Endothelial cell of umbilical vein (primary cell): ENCODE results near the gene TNS1. TPM values are rescaled to one million over a fixed set of nuclear protein-coding genes. Genes with fewer than 3 reads are reported as not detected.

ENCODE experiments used
- BruUV-seq: library from RNA; stranded (reverse); fragments of 400-500 nt; replicated peaks from 2 replicates; lab custom pipeline; 2021; lab: Mats Ljungman, UMichigan
- CTCF ChIA-PET: fragments of 300-600, 350-600 bp; sonication (Branson Sonifier 250); formaldehyde crosslinking; loops from one replicate; lab custom pipeline; 2021; ENCODE audit warnings: antibody characterized with exemption, inconsistent platforms; lab: Charles Lee
- POLR2A ChIA-PET: fragments of 300-600, 350-600 bp; sonication (Branson Sonifier 250); formaldehyde crosslinking; loops from one replicate; lab custom pipeline; 2021; ENCODE audit warnings: antibody characterized with exemption, inconsistent platforms; lab: Charles Lee
- DNase-seq: peaks from one replicate; pipeline ENCODE4 v3.0.0-alpha.2; 2011; ENCODE audit warnings: low read depth, low spot score
- FAIRE-seq: peaks from 2 replicates; lab custom pipeline; 2011; peaks lifted over from hg19 to GRCh38; lab: Jason Lieb, UNC
- H2AFZ ChIP-seq: 2 replicates; pipeline ENCODE4 v1.6.0; 2012; ENCODE audit warnings: low read depth, low read length, control low read depth, inconsistent platforms
- H3K27ac ChIP-seq: 2 replicates; pipeline ENCODE4 v1.5.1; 2011; ENCODE audit warnings: low read depth, mild to moderate bottlenecking, control low read depth, low read length, moderate library complexity; ENCODE audit not compliant: insufficient read depth
- H3K27me3 ChIP-seq, 2 experiments: 2 replicates each; pipeline versions ENCODE4 v1.6.0 to v1.6.1; 2011; ENCODE audit warnings: low read length in 2 of 2, mixed read lengths in 1 of 2; ENCODE audit not compliant: control insufficient read depth in 2 of 2, insufficient read depth in 2 of 2
- H3K36me3 ChIP-seq, 2 experiments: 2 replicates in 1 of 2; 3 replicates in 1 of 2; pipeline ENCODE4 v1.5.1; 2011; ENCODE audit warnings: low read length in 2 of 2, mild to moderate bottlenecking in 1 of 2, moderate library complexity in 1 of 2; ENCODE audit not compliant: control insufficient read depth in 2 of 2, insufficient read depth in 2 of 2; ENCODE audit errors: extremely low read depth in 1 of 2
- H3K4me1 ChIP-seq: 3 replicates; pipeline ENCODE4 v1.5.1; 2011; ENCODE audit warnings: mild to moderate bottlenecking, low read length; ENCODE audit not compliant: control insufficient read depth, insufficient read depth; ENCODE audit errors: extremely low read depth
- H3K4me2 ChIP-seq: 2 replicates; pipeline ENCODE4 v1.6.1; 2011; ENCODE audit warnings: low read length, control low read depth, mixed read lengths; ENCODE audit not compliant: insufficient read depth
- H3K4me3 ChIP-seq, 3 experiments: fragments of 200-600 bp in 1 of 3; sonication (generic), shearing (Covaris generic) in 1 of 3; replicated peaks in 1 of 3; 2 replicates each; pipeline ENCODE4 v1.5.1; 2011 to 2016; ENCODE audit warnings: control low read depth in 3 of 3, low read length in 3 of 3, mild to moderate bottlenecking in 2 of 3, inconsistent platforms in 1 of 3, low read depth in 1 of 3, moderate library complexity in 1 of 3; ENCODE audit not compliant: insufficient read depth in 1 of 3
- H3K79me2 ChIP-seq: 2 replicates; pipeline ENCODE4 v1.6.0; 2012; ENCODE audit warnings: low read length, inconsistent platforms; ENCODE audit not compliant: control insufficient read depth, insufficient read depth
- H3K9ac ChIP-seq: replicated peaks from 2 replicates; pipeline ENCODE3; 2011; ENCODE audit warnings: low read length, control low read depth; ENCODE audit not compliant: insufficient read depth; ENCODE audit errors: extremely low read depth
- H3K9me1 ChIP-seq: replicated peaks from 3 replicates; pipeline ENCODE4 v1.6.0; 2011; ENCODE audit warnings: mild to moderate bottlenecking, low read length; ENCODE audit not compliant: control insufficient read depth, insufficient read depth; ENCODE audit errors: extremely low read depth
- H3K9me3 ChIP-seq: replicated peaks from 2 replicates; pipeline ENCODE4 v1.5.1; 2012; ENCODE audit warnings: low read length, inconsistent platforms; ENCODE audit not compliant: control insufficient read depth, insufficient read depth
- H4K20me1 ChIP-seq: replicated peaks from 2 replicates; pipeline ENCODE3; 2011; ENCODE audit warnings: mild to moderate bottlenecking, low read length; ENCODE audit not compliant: control insufficient read depth, insufficient read depth; ENCODE audit errors: extremely low read depth
- CTCF ChIP-seq, 2 donors: IDR thresholded peaks; 1 replicate in 1 of 2; 2 replicates in 1 of 2; pipeline ENCODE4 v1.5.1; 2011; ENCODE audit warnings: low read length in 2 of 2, mild to moderate bottlenecking in 2 of 2, moderate library complexity in 2 of 2, control low read depth in 1 of 2, inconsistent platforms in 1 of 2, low read depth in 1 of 2; ENCODE audit not compliant: insufficient read depth in 1 of 2; ENCODE audit errors: extremely low read depth in 1 of 2
- EZH2 ChIP-seq: IDR thresholded peaks from 2 replicates; pipeline ENCODE4 v1.6.1; 2012; ENCODE audit warnings: borderline replicate concordance, low read depth, mild to moderate bottlenecking, moderate library complexity, low read length, inconsistent platforms; ENCODE audit not compliant: severe bottlenecking
- FOS ChIP-seq: IDR thresholded peaks from 2 replicates; pipeline ENCODE4 v1.6.1; 2011; ENCODE audit warnings: mild to moderate bottlenecking, low read length, moderate library complexity, borderline replicate concordance; ENCODE audit not compliant: insufficient read depth
- GATA2 ChIP-seq: IDR thresholded peaks from 2 replicates; pipeline ENCODE4 v1.7.0; 2011; ENCODE audit warnings: low read depth, mild to moderate bottlenecking, moderate library complexity, mixed read lengths, low read length; ENCODE audit not compliant: insufficient read length, insufficient read depth
- JUN ChIP-seq: IDR thresholded peaks from 2 replicates; pipeline ENCODE4 v1.6.1; 2011; ENCODE audit warnings: borderline replicate concordance, low read depth; ENCODE audit not compliant: insufficient read length, insufficient read depth
- MAX ChIP-seq: IDR thresholded peaks from 2 replicates; pipeline ENCODE4 v1.6.1; 2011; ENCODE audit not compliant: insufficient read depth, insufficient read length
- MYC ChIP-seq: IDR thresholded peaks from one replicate; pipeline ENCODE4 v1.6.1; 2011; ENCODE audit warnings: mild to moderate bottlenecking, low read depth, low read length
- POLR2AphosphoS5 ChIP-seq: IDR thresholded peaks from 2 replicates; pipeline ENCODE4 v1.6.1; 2012; ENCODE audit warnings: low read depth, mild to moderate bottlenecking, control low read depth, low read length, moderate library complexity; ENCODE audit not compliant: insufficient read depth
- dilution Hi-C: fragments of 300-500 bp; cut with MboI; formaldehyde crosslinking; loops from one replicate; pipeline ENCODE4 v1.15.0; 2019; ENCODE audit warnings: low sequenced_read_pairs; ENCODE audit not compliant: extremely low pct_ligation_motif_present
- intact Hi-C: fragments of 100-400 bp; cut with micrococcal nuclease; formaldehyde crosslinking; loops from one replicate; pipeline ENCODE4 v1.10.0; 2022
- polyA plus RNA-seq, 4 experiments: library from polyadenylated mRNA; depleted of rRNA in 3 of 4; stranded (reverse) in 3 of 4; unstranded in 1 of 4; fragments of >200 nt; gene quantifications; 2 replicates each; pipeline versions ENCODE4 v1.2.1 to v1.2.3, GENCODE V29; 2011 to 2012; ENCODE audit warnings: missing spikeins in 1 of 4
- total RNA-seq: library from RNA; stranded (reverse); gene quantifications from 2 replicates; pipeline ENCODE4 v1.2.3, GENCODE V29; 2021

TNS1 gene
- total and polyA plus RNA-seq, 2 donors (not counting 3 experiments of a cell fraction or from before 2014, with no cell fraction given): 11.0 to 52.1 TPM

GRCh38 chr2:217840522-217840921 lies 162.3 kb downstream of the TNS1 start:
- H3K79me2 ChIP-seq: peaks cover 19% of the 10 kb centered on the region
- no peaks in the 10 kb centered on the region for H3K9me3 ChIP-seq
- no peaks in the 10 kb centered on the region for H3K27me3 ChIP-seq
- no peak overlapping the region for H2AFZ ChIP-seq
- dilution Hi-C loops: no loop called here
- no peaks in the 10 kb centered on the region for H3K9me1 ChIP-seq
- POLR2A ChIA-PET: no interaction called here
- peaks cover 6% of the 10 kb centered on the region for H3K4me1 ChIP-seq
- H3K4me2 ChIP-seq: no peak overlapping the region
- FAIRE-seq (no peak), DNase-seq (no peak)
- H3K4me3 ChIP-seq: no peak overlapping the region
- intact Hi-C loops: no loop called here
- no peak overlapping the region for H3K27ac ChIP-seq
- H3K36me3 ChIP-seq: no peaks in the 10 kb centered on the region
- no peak overlapping the region for H3K9ac ChIP-seq
- no TSS peak for BruUV-seq
- no peak for TF ChIP-seq EZH2
- no peak for TF ChIP-seq POLR2AphosphoS5
- no peak for TF ChIP-seq JUN
- TF ChIP-seq CTCF (IDR thresholded peaks at IDR 0.05; ENCODE audit: extremely low read depth in 1 of 2, insufficient read depth in 1 of 2, low read depth in 1 of 2, low read length in 2 of 2): no peak
- no peak for TF ChIP-seq FOS
- no peak for TF ChIP-seq GATA2
- TF ChIP-seq MAX: no peak
- TF ChIP-seq MYC: no peak
- CTCF ChIA-PET: interaction anchor here (1.0 to 1.6 kb wide), 3 partner anchors 20 to 51 kb away, joined by 3 to 7 read pairs (median 3); no protein-coding TSS in a partner anchor
- no peaks in the 10 kb centered on the region for H4K20me1 ChIP-seq
